MV-4-11 (cell line): ENCODE results near the gene EGFL7.

Source experiments
- DNase-seq: peaks from one replicate; lab custom pipeline; 2025; lab: John Stamatoyannopoulos, UW

EGFL7 gene

GRCh38 chr9:136714893-136715274, 52.2 kb downstream of the EGFL7 start:
- DNase-seq = no peak

DNA sequence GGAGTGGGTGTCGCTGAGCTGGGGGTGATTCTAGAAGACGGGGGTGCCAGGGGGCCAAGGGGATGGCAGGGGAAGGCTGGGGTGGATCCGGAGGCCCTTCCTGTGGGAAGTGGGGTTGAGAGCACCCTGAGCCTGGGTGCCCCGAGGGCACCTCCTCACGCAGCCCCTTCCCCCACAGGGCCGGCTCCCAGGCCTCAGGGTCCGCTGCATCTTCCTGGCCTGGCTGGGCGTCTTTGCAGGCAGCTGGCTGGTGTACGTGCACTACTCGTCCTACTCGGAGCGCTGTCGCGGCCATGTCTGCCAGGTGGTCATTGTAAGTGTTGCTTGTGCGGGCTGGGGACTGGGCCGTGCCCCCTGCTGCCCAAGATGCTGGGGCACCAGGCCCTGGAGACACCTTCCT, 54.7 kb downstream of the EGFL7 start:
- DNase-seq = no peak

DNA sequence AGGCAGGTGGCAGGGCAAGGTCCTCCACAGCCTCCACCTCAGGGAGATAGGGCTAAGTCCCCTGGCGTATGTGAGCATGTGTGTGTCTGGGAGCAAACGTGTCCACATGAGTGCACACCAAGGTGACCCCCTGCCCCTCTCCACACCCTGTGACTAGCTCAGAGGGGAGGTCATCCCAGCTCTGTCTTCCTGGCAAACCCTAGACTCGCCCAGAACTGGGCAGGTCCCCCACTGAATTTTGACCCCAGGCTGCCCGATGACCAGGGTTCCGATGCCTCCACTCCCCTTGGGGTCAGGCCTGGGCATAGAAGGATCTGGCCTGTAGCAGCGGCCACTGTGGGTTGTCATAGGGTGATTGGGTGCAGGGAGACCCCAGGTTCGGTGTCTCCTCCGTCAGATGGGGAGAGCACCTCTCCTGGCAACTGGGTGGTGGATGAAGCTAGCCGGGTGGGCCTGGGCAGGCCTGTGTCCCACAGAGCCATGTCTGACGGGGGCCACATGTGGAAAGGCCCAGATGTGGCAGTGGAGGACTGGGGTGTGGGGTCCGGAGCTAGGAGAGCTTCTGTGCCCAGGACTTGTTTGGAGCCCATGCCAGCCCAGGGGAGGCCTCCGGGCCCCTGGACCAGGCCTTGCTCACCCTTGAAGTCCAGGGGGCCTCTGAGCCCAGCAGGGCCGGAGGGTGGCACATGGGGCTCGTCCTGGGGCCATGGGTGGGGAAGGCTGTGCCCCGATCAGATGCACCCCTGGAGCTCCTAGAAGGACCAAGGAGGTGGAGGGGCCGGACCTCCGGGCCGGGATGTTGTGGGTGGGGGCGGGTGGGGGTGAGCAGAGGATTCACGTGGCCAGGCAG, 55.9 kb downstream of the EGFL7 start:
- no peak for DNase-seq

DNA sequence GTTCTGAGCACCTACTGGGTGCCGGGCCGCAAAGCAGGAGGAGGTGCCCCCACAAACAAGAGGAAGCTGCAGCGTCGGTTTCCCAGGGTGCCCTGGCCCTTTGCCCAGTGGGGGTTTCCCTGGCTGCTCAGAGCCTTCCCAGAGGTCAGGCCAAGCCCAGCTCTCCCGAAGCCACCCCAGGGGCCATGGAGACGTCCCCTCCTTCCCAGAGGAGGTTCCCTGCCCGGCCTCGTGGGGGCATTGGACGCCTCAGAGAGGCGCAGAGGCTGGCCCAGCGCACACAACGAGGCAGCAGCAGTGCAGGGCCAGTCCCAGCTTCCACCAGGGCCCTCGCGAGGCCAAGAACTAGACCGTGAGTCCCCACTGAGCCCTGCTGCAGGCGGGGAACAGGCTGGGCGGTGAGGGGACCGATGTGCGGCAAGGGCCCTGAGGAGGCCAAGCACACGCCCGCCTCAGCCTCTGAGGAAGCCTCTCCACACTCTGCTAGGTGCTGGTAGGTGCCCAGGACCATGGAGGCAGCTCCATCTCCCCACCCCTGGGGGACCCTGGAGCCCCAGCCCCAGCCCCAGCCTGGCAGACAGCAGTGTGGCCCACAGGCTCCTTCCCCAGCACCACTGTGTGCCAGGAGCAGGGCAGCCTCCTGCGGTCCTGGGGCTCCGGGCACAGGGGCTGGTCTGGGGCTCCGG, 56.6 kb downstream of the EGFL7 start:
- peak; percentile 30 for DNase-seq

DNA sequence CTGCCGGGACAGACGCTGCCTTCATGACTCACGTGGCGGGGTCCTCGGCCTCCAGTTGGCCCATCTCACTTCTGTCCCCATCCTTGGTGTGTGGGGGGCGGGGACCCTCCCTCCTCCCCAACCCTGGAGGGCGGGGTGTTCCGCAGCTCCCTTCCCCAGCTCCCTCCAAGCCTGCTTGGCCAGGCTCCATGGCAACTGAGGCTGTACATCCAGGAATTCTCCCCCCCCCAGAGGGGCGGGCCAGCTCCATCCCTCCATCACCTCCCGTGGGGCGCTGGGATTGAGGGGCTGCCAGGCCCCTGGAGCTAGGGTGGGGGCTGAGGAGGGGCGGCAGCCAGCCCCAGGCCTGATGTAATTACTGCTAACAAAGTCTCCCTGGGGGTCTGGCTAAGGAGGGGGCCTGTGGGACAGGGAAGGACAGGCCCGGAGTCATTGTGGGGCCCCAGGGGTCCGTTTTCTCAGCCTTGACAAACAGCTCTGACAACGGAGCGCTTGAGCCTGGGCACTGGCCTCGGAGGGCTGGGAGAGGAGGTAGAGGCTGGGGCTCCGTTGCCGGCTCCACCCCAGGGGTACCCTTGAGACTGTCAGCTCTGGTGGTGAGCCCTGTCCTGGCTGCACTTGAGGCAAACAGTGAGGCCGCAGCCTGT, 57.7 kb downstream of the EGFL7 start:
- no peak for DNase-seq

DNA sequence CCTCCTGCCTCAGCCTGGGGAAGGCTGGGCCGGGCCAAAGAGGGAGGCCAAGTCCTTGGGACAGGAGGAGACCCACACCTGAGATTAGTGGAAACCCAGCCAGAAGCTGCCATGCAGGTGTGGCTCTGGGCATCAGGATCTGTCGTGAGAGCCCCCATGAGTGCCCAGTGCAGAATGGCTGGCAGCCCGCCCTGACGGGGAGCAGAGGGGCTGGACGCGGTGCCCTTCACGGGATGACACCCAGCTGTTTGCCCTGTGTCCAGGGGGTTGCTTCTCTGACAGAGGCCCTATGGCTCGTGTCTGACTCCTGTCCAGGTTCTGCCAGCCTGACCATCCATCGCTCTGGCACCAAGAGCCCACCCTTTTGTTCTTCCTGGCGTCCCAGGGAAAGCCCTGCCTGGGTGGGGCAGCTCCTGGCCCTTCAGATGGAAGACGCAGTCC, 58.2 kb downstream of the EGFL7 start:
- DNase-seq = no peak

GRCh38 chr9:136721339-136722092, 58.8 kb downstream of the EGFL7 start:
- peak; percentile 33 for DNase-seq
